NOMO-1 treated with DMSO at 0.1 percent for 48 hours (cell line): Measurements from ENCODE around the gene NR1I3.
A peak's percentile ranks its signal among the peaks of the same experiment; 100 is the strongest.

ENCODE experiments used
- DNase-seq: peaks from one replicate; lab custom pipeline; 2025; ENCODE audit not compliant: unreplicated experiment; lab: John Stamatoyannopoulos, UW

NR1I3 gene

DNA sequence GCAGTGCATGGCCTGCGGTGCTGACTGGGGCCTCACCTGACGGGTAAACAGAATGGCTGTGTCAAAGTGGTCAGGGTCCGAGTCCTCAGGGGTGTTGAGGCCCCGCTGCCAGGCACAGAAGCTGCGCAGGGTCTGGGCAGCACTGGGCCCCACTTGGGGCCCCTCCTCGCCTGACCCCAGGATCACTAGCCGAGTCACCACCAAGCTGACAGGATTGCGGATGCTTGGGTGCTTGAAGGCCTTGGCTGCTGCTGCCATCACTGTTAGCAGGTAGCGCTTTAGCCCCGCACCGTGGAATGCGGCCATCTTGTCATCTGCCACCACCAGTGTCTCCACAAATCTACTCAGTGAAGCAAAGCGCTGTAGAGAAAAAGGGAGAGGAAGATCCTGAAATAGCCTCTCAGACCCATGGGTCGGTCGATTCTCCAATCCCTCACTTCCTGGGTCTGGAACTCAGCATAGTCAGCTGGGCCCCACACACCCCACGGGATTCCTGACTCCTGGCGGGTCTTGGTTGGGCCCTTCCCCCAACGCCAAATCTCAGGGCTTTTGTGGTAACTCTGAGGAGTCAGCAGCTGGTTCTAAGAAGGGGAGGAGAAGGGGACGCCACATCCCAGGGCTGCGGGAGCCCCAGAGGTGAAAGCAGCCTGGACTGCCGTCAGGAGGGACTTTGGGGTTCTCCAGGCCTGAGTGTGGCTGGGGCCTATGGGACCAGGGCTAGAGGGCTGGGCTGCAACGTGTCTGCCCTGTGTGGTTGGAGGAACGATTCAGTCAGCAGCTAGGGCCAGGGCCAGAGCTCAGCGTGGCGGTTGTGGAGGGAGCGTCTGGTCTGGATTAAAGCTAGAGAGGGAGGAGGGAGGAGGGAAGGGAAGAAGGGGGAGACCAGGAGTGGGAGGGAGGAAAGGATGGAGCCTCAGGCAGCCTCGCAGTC is 41.2 kb downstream of the NR1I3 start:
- no peak for DNase-seq

DNA sequence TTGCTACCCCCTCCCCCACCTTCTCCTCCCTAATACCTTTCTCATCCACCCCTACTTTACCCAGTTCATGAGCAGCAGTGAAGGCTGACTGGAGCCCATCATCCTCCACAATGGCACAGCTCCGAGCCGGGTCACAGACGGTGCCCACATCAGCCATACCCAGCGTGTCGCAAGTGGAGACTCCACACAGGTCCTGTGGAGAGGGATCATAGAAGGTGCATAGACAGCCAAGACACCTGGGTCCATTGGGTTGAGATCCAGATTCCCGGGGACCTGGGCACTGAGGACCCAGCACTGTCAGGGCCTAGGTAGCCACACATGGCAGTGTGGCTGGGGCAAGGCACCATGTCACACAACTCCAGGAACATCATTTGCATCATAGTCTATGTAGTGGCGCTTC is 41.9 kb downstream of the NR1I3 start:
- DNase-seq = no peak

- DNase-seq = peak; percentile 68
Measured at GRCh38 chr1:161195171-161195570, 42.8 kb downstream of the NR1I3 start.

GRCh38 chr1:161193561-161194235 is 44.3 kb downstream of the NR1I3 start:
- DNase-seq = no peak

GRCh38 chr1:161192476-161193465 is 45.2 kb downstream of the NR1I3 start:
- DNase-seq = peak; percentile 80

DNA sequence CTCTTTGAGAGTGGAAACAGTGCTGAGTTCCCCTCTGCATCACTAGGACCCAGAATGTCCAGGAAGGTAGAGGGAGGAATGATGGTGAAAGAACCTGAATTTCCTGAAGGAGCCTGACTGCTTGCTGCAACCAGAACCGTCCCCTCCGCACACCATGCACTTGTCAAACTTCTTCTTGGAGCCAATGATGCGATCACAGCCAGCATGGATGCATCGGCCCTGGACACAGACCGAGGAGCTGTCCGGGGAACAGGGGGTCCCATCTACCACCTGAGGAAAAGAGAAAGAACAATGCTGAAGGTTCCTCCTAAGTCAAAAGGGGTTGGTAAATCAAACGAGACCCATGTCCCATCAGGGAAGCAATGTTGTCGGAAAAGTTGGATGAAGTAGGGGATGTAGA is 46.0 kb downstream of the NR1I3 start:
- DNase-seq = no peak

- no peak for DNase-seq
Measured at GRCh38 chr1:161190962-161191521, 47.0 kb downstream of the NR1I3 start.

- DNase-seq = no peak
Measured at GRCh38 chr1:161189036-161189435, 49.0 kb downstream of the NR1I3 start.

DNA sequence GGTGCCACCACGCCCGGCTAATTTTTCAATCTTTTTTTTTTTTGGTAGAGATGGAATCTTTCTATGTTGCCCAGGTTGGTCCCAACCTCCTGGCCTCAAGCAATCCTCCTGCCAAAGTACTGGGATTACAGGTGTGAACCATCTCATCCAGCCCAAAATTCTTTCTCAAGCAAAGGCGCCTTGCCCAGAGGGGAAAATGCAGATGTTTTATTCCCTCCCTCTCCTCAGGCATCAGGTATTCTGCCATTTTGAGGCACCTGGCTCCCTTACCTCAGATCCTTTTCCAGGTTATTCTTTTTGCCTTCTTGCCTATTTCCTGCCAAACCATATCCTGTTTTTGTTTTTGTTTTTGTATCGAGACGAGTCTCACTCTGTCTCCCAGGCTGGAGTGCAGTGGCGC is 49.6 kb downstream of the NR1I3 start:
- no peak for DNase-seq

DNA sequence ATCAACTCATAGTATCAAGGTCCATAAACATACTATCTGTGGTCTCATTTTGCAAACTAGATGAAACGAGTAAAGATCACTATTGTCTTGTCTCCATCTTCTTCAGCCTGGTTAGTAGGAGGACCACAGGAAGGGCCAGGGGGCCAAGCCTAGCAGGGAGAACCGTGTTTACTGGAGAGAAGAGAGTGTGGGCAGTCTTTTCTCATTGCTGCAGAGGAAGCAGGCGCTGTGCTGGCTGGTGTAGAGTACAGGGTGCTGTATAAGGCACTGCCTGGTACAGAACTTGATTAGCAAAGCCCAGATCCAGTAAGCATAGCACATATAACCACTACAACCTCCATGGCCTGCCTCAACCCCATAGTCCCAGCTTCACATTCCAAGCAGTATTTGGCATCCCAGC is 50.7 kb downstream of the NR1I3 start:
- no peak for DNase-seq

DNA sequence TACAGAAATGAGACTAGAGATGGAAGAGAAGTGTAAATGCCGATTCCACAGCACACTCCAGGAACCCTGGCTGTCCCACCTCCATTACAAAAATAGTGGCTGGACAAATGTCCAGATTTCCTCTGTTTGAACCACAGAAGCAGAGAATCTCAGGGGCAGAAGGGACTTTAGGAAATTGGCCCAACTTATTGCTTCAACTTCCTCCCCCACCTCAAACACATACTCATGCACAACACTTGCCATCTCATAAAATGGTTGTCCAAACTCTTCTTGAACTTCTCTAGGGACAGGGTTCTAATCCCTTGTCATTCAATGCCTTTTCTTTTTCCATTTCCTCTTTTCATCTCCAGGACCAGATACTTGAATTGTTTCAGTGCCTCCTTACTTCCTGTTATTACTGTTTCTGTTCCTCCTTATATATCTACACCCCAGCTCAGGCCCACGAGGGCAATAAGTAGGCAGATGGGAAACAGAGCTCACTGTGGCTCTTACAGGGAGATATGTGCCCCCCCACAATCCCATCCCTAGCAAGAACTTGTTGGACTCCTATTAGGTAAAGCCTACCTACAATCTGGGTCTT is 52.2 kb downstream of the NR1I3 start:
- DNase-seq = peak; percentile 98

DNA sequence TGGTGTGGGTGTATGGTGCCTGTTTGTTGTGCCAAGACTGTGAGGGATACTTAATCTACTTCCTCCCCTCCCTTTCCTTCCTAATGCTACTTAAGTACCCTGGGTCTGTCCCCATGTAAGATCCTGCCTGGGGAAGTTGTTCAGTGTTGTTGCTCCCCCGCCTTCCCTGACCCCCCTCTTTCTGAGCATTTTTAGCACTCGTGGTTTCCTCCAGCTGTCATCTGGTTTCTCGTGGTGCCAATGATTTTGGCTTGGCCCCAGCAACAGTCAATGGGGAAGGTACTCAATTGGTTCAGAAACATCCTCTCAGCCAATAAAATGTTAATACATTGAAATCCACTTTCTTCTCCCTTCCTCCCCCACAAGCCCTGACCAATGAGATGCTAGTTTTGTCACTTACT is 52.7 kb downstream of the NR1I3 start:
- peak; percentile 98 for DNase-seq

- DNase-seq = peak; percentile 80
Measured at GRCh38 chr1:161182214-161182613, 55.8 kb downstream of the NR1I3 start.

DNA sequence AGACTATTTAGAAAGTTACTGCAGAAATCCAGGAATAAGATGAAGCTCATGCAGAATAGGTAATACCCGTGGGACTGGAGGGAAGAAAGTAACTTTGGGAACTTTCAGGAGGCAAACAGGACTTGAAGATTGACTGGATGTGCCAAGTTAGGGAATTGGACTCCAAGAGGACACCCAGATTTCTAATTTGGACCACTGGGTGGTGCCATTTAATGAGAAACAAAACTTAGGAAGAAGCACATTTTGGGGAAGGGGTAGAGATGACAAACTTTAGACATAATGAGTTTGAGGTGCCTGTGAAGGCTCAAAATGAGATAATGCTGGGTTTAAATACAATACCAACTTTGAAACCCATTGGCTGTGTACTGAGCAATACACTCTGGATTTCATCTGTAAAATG is 57.4 kb downstream of the NR1I3 start:
- DNase-seq = peak; percentile 37

- no peak for DNase-seq
Measured at GRCh38 chr1:161179698-161180097, 58.3 kb downstream of the NR1I3 start.
